ENCODE results near the gene ZNF184. TPM values are rescaled to one million over a fixed set of nuclear protein-coding genes. Genes with fewer than 3 reads are reported as not detected.

ZNF184 gene
- total and polyA plus RNA-seq, 10 of the 15 experiments (the other 5 are each of a cell fraction or from before 2014, with no cell fraction given) = 4.1 to 15.1 (median 8.3) TPM

GRCh38 chr6:27518881-27519795, 46.2 kb upstream of the ZNF184 start (continued):
- TF ChIP-seq NR2F1 (conservative IDR thresholded peaks at IDR 0.05) (no peak), ZNF207 (IDR thresholded peaks at IDR 0.05; ENCODE audit: borderline replicate concordance) (no peak), PBX3 (IDR thresholded peaks at IDR 0.05; ENCODE audit: insufficient replicate concordance, low read depth, low read length) (peak; percentile 12), SMAD5 (IDR thresholded peaks at IDR 0.05; ENCODE audit: low read depth) (no peak), ATF2 (IDR thresholded peaks at IDR 0.05; ENCODE audit: low read length) (no peak), STAT3 (IDR thresholded peaks at IDR 0.05; ENCODE audit: low read depth, low read length) (no peak), NFYB (IDR thresholded peaks at IDR 0.05; ENCODE audit: insufficient read depth, low read depth, low read length) (peak; percentile 65), ELK1 (IDR thresholded peaks at IDR 0.05; ENCODE audit: low read depth, low read length) (no peak), E2F8 (IDR thresholded peaks at IDR 0.05; ENCODE audit: low read depth, partially characterized antibody) (no peak), STAT1 (conservative IDR thresholded peaks at IDR 0.05) (no peak; the same call in 1 of the 2 replicates), SMC3 (IDR thresholded peaks at IDR 0.05; ENCODE audit: borderline replicate concordance, low read length) (peak; percentile 81; the same call in 1 of the 2 replicates), CUX1 (IDR thresholded peaks at IDR 0.05; ENCODE audit: insufficient replicate concordance, low read depth, low read length) (no peak), NFYA (IDR thresholded peaks at IDR 0.05; ENCODE audit: borderline replicate concordance, low read depth, low read length) (no peak), FOXK2 (IDR thresholded peaks at IDR 0.05) (no peak)

Data from GM12878 (cell line).